OCI-LY3 (cell line): ENCODE data around the gene LAMC3.

ENCODE experiments used
- CTCF ChIP-seq: fragments of 200-600, 300-600 bp; sonication (generic); IDR thresholded peaks from 2 replicates; pipeline ENCODE4 v1.5.1; 2014; ENCODE audit warnings: antibody characterized with exemption, low read length, low read depth
- EZH2phosphoT487 ChIP-seq: fragments of 200-600 bp; shearing (Covaris generic); IDR thresholded peaks from 2 replicates; pipeline ENCODE4 v1.6.1; 2018; ENCODE audit warnings: antibody characterized with exemption, mixed run types, low read depth

- TF ChIP-seq CTCF: no peak
- no peak for TF ChIP-seq EZH2phosphoT487
These were observed 20.6 kb downstream of the LAMC3 start for GRCh38 chr9:131029574-131029952.
